ENCODE measurements around the gene SLC39A8.

SLC39A8 gene

DNA sequence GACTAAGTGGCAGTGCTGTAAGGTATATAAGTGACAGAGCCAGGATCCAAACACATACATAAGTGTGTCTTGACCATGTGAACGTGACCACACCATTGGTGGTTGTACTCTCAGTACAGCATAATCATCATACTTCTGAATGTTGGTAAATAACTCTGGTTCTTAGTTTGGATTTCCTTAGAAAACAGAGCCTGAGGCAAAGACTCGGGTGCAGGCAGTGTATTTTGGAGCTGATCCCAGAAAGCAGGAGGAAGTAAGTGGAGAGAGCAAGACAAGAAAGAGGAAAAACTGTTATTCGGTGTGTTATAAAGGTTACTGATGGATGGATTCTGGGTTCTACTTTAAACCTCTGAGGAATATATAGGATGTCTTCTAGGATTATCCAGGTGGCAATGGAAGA lies 127.9 kb downstream of the SLC39A8 start:
- Histone ChIP-seq H3K4me1 (ENCODE audit: low read length) (no peaks in the 10 kb centered on the region), H3K9ac (ENCODE audit: low read length) (no peak overlapping the region), H4K20me1 (ENCODE audit: insufficient read depth, low read length) (no peaks in the 10 kb centered on the region), H2AFZ (ENCODE audit: low read depth, low read length) (no peak overlapping the region), H3K36me3 (replicated peaks; ENCODE audit: low read depth, low read length) (no peaks in the 10 kb centered on the region), H3K9me3 (ENCODE audit: insufficient read depth, low read length) (no peaks in the 10 kb centered on the region), H3K79me2 (ENCODE audit: low read length) (no peaks in the 10 kb centered on the region), H3K27me3 (ENCODE audit: low read depth, low read length) (no peaks in the 10 kb centered on the region), H3K4me3 (ENCODE audit: low read length) (no peak overlapping the region), H3K27ac (ENCODE audit: low read length) (no peak overlapping the region), H3K4me2 (ENCODE audit: low read length) (no peak overlapping the region)
- no peak for TF ChIP-seq EZH2phosphoT487 (IDR thresholded peaks at IDR 0.05; ENCODE audit: low read depth)
- TF ChIP-seq, protein P1, sequence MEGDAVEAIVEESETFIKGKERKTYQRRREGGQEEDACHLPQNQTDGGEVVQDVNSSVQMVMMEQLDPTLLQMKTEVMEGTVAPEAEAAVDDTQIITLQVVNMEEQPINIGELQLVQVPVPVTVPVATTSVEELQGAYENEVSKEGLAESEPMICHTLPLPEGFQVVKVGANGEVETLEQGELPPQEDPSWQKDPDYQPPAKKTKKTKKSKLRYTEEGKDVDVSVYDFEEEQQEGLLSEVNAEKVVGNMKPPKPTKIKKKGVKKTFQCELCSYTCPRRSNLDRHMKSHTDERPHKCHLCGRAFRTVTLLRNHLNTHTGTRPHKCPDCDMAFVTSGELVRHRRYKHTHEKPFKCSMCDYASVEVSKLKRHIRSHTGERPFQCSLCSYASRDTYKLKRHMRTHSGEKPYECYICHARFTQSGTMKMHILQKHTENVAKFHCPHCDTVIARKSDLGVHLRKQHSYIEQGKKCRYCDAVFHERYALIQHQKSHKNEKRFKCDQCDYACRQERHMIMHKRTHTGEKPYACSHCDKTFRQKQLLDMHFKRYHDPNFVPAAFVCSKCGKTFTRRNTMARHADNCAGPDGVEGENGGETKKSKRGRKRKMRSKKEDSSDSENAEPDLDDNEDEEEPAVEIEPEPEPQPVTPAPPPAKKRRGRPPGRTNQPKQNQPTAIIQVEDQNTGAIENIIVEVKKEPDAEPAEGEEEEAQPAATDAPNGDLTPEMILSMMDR (IDR thresholded peaks at IDR 0.05; ENCODE audit: low read depth, low read length): no peak

GRCh38 chr4:102216666-102217065 lies 128.6 kb downstream of the SLC39A8 start:
- Histone ChIP-seq H3K4me3 (ENCODE audit: low read length) (no peak overlapping the region), H3K4me1 (ENCODE audit: low read length) (no peaks in the 10 kb centered on the region), H3K79me2 (ENCODE audit: low read length) (no peaks in the 10 kb centered on the region), H3K4me2 (ENCODE audit: low read length) (no peak overlapping the region), H4K20me1 (ENCODE audit: insufficient read depth, low read length) (no peaks in the 10 kb centered on the region), H3K9ac (ENCODE audit: low read length) (no peak overlapping the region), H3K36me3 (replicated peaks; ENCODE audit: low read depth, low read length) (no peaks in the 10 kb centered on the region), H3K9me3 (ENCODE audit: insufficient read depth, low read length) (no peaks in the 10 kb centered on the region), H2AFZ (ENCODE audit: low read depth, low read length) (no peak overlapping the region), H3K27ac (ENCODE audit: low read length) (no peak overlapping the region), H3K27me3 (ENCODE audit: low read depth, low read length) (no peaks in the 10 kb centered on the region)
- TF ChIP-seq EZH2phosphoT487 (IDR thresholded peaks at IDR 0.05; ENCODE audit: low read depth): no peak
- TF ChIP-seq, protein P1 (IDR thresholded peaks at IDR 0.05; ENCODE audit: low read depth, low read length): no peak

GRCh38 chr4:102213031-102213430 lies 132.3 kb downstream of the SLC39A8 start:
- H3K79me2 ChIP-seq (ENCODE audit: low read length): no peaks in the 10 kb centered on the region
- TF ChIP-seq EZH2phosphoT487 (IDR thresholded peaks at IDR 0.05; ENCODE audit: low read depth): no peak
- TF ChIP-seq, protein P1 (IDR thresholded peaks at IDR 0.05; ENCODE audit: low read depth, low read length): no peak
- no peak overlapping the region for H3K4me2 ChIP-seq (ENCODE audit: low read length)
- H3K27ac ChIP-seq (ENCODE audit: low read length): no peak overlapping the region
- H2AFZ ChIP-seq (ENCODE audit: low read depth, low read length): no peak overlapping the region
- H3K9ac ChIP-seq (ENCODE audit: low read length): no peak overlapping the region
- H3K27me3 ChIP-seq (ENCODE audit: low read depth, low read length): no peaks in the 10 kb centered on the region
- H3K4me3 ChIP-seq (ENCODE audit: low read length): no peak overlapping the region
- no peaks in the 10 kb centered on the region for H3K36me3 ChIP-seq (replicated peaks; ENCODE audit: low read depth, low read length)
- H4K20me1 ChIP-seq (ENCODE audit: insufficient read depth, low read length): no peaks in the 10 kb centered on the region
- H3K4me1 ChIP-seq (ENCODE audit: low read length): no peaks in the 10 kb centered on the region
- no peaks in the 10 kb centered on the region for H3K9me3 ChIP-seq (ENCODE audit: insufficient read depth, low read length)

Measured in OCI-LY3 (cell line).